H1 (cell line): ENCODE measurements around the gene FAM227B. TPM values are rescaled to one million over a fixed set of nuclear protein-coding genes. Genes with fewer than 3 reads are reported as not detected.

Experiments
- CTCF ChIA-PET: fragments of 300-600 bp; sonication (Branson Sonifier 250); formaldehyde crosslinking; loops from one replicate; lab custom pipeline; 2021; ENCODE audit not compliant: partially characterized antibody; lab: Charles Lee
- POLR2A ChIA-PET: fragments of 300-600 bp; sonication (Branson Sonifier 250); formaldehyde crosslinking; loops from one replicate; lab custom pipeline; 2021; ENCODE audit warnings: inconsistent platforms; ENCODE audit not compliant: partially characterized antibody; lab: Charles Lee
- DNase-seq, 2 experiments: peaks; one replicate each; pipeline versions ENCODE4 v3.0.0 to v3.0.0-alpha.2; 2010 to 2022; ENCODE audit warnings: low spot score in 2 of 2, low read depth in 1 of 2, mixed read lengths in 1 of 2
- FAIRE-seq: peaks from 2 replicates; lab custom pipeline; 2011; peaks lifted over from hg19 to GRCh38; lab: Jason Lieb, UNC
- H2AFZ ChIP-seq: 2 replicates; pipeline ENCODE4 v1.8.1; 2012; ENCODE audit warnings: low read length, inconsistent platforms
- H2AK5ac ChIP-seq: 2 replicates; pipeline ENCODE4 v1.6.1; 2013; ENCODE audit warnings: low read depth, low read length
- H2BK120ac ChIP-seq: replicated peaks from 2 replicates; pipeline ENCODE3; 2013; ENCODE audit warnings: low read depth, low read length, inconsistent platforms
- H2BK12ac ChIP-seq: 2 replicates; pipeline ENCODE4 v1.6.1; 2013; ENCODE audit warnings: low read depth, low read length
- H2BK15ac ChIP-seq: 2 replicates; pipeline ENCODE4 v1.6.1; 2013; ENCODE audit warnings: low read length
- H2BK20ac ChIP-seq: 2 replicates; pipeline ENCODE4 v1.6.1; 2013; ENCODE audit warnings: low read length
- H2BK5ac ChIP-seq: 2 replicates; pipeline ENCODE4 v1.6.1; 2013; ENCODE audit warnings: low read depth, low read length
- H3K14ac ChIP-seq: 2 replicates; pipeline ENCODE4 v1.6.1; 2013; ENCODE audit warnings: inconsistent platforms; ENCODE audit not compliant: insufficient read length
- H3K18ac ChIP-seq: 2 replicates; pipeline ENCODE4 v1.6.1; 2013; ENCODE audit warnings: low read length; ENCODE audit errors: extremely low read depth
- H3K23ac ChIP-seq: 2 replicates; pipeline ENCODE4 v1.6.1; 2013; ENCODE audit warnings: inconsistent platforms; ENCODE audit not compliant: insufficient read length
- H3K23me2 ChIP-seq: 2 replicates; pipeline ENCODE4 v1.6.1; 2013; ENCODE audit warnings: low read depth, low read length
- H3K27ac ChIP-seq: 2 replicates; pipeline ENCODE4 v1.6.1; 2011; ENCODE audit warnings: low read depth, low read length, inconsistent platforms
- H3K27me3 ChIP-seq, 4 experiments: replicated peaks in 1 of 4; 1 replicate in 1 of 4; 2 replicates in 3 of 4; pipeline versions ENCODE4 v1.6.1 to v1.8.1; 2011 to 2013; ENCODE audit warnings: low read length in 3 of 4, mild to moderate bottlenecking in 3 of 4, inconsistent platforms in 2 of 4, mixed read lengths in 2 of 4, moderate library complexity in 1 of 4; ENCODE audit not compliant: control insufficient read depth in 3 of 4, insufficient read depth in 3 of 4; ENCODE audit errors: extremely low read depth in 1 of 4
- H3K36me3 ChIP-seq, 4 experiments: 2 replicates each; pipeline versions ENCODE4 v1.6.1 to v1.8.1; 2011 to 2013; ENCODE audit warnings: mild to moderate bottlenecking in 4 of 4, low read length in 3 of 4, moderate library complexity in 2 of 4, control low read depth in 1 of 4, inconsistent platforms in 1 of 4; ENCODE audit not compliant: insufficient read depth in 4 of 4, control insufficient read depth in 2 of 4
- H3K4ac ChIP-seq: replicated peaks from 2 replicates; pipeline ENCODE3; 2013; ENCODE audit warnings: low read length, low read depth, mixed read lengths, inconsistent platforms; ENCODE audit not compliant: insufficient read length
- H3K4me1 ChIP-seq, 4 experiments: replicated peaks in 1 of 4; 1 replicate in 1 of 4; 2 replicates in 3 of 4; pipeline versions ENCODE4 v1.6.1 to v1.8.1; 2011 to 2013; ENCODE audit warnings: low read length in 3 of 4, inconsistent platforms in 2 of 4, mixed read lengths in 1 of 4; ENCODE audit not compliant: insufficient read depth in 4 of 4, control insufficient read depth in 3 of 4
- H3K4me2 ChIP-seq, 2 experiments: 2 replicates each; pipeline versions ENCODE4 v1.6.1 to v1.8.1; 2011 to 2013; ENCODE audit warnings: low read depth in 2 of 2, low read length in 2 of 2, control low read depth in 1 of 2, inconsistent platforms in 1 of 2, mild to moderate bottlenecking in 1 of 2; ENCODE audit not compliant: insufficient read depth in 1 of 2
- H3K4me3 ChIP-seq, 4 experiments: fragments of 200-600, 300-600 bp in 1 of 4; sonication (generic), shearing (Covaris generic), sonication (Bioruptor Twin) in 1 of 4; 2 replicates each; pipeline versions ENCODE4 v1.5.1 to v1.8.1; 2011 to 2016; ENCODE audit warnings: low read length in 4 of 4, low read depth in 3 of 4, control low read depth in 2 of 4, inconsistent platforms in 2 of 4, mild to moderate bottlenecking in 2 of 4, mixed read lengths in 1 of 4, moderate library complexity in 1 of 4; ENCODE audit not compliant: insufficient read depth in 2 of 4; ENCODE audit errors: extremely low read depth in 1 of 4
- H3K56ac ChIP-seq: replicated peaks from 2 replicates; pipeline ENCODE3; 2013; ENCODE audit warnings: low read depth, mild to moderate bottlenecking, mixed read lengths, low read length, inconsistent platforms; ENCODE audit not compliant: insufficient read length
- H3K79me1 ChIP-seq: 2 replicates; pipeline ENCODE4 v1.6.1; 2013; ENCODE audit warnings: low read depth, low read length, control low read depth
- H3K79me2 ChIP-seq, 2 experiments: 2 replicates each; pipeline versions ENCODE4 v1.6.1 to v1.8.1; 2012 to 2013; ENCODE audit warnings: low read length in 2 of 2, mild to moderate bottlenecking in 2 of 2, inconsistent platforms in 1 of 2; ENCODE audit not compliant: insufficient read depth in 2 of 2, control insufficient read depth in 1 of 2
- H3K9ac ChIP-seq, 4 experiments: replicated peaks in 1 of 4; 1 replicate in 1 of 4; 2 replicates in 3 of 4; pipeline versions ENCODE4 v1.6.1 to v1.8.1; 2011 to 2013; ENCODE audit warnings: low read depth in 3 of 4, low read length in 3 of 4, control low read depth in 2 of 4, mild to moderate bottlenecking in 2 of 4, moderate library complexity in 2 of 4, inconsistent platforms in 1 of 4; ENCODE audit errors: extremely low read depth in 1 of 4
- H3K9me3 ChIP-seq, 2 experiments: 2 replicates each; pipeline versions ENCODE4 v1.6.1 to v1.8.1; 2012 to 2013; ENCODE audit warnings: mild to moderate bottlenecking in 2 of 2, moderate library complexity in 2 of 2, control low read depth in 1 of 2, inconsistent platforms in 1 of 2, low read depth in 1 of 2, low read length in 1 of 2, mixed read lengths in 1 of 2; ENCODE audit not compliant: insufficient read depth in 2 of 2
- H4K20me1 ChIP-seq, 2 experiments: replicated peaks in 1 of 2; 2 replicates each; pipeline versions ENCODE3 to v1.8.1; 2011 to 2013; ENCODE audit warnings: inconsistent platforms in 2 of 2, low read length in 2 of 2, mild to moderate bottlenecking in 1 of 2; ENCODE audit not compliant: insufficient read depth in 2 of 2, control insufficient read depth in 1 of 2
- H4K5ac ChIP-seq: 2 replicates; pipeline ENCODE4 v1.6.1; 2013; ENCODE audit warnings: low read length, low read depth, mixed read lengths, inconsistent platforms; ENCODE audit not compliant: insufficient read length
- H4K8ac ChIP-seq: 2 replicates; pipeline ENCODE4 v1.8.0; 2013; ENCODE audit warnings: mild to moderate bottlenecking, moderate library complexity, low read length, inconsistent platforms; ENCODE audit not compliant: insufficient read depth; ENCODE audit errors: extremely low read depth
- H4K91ac ChIP-seq: replicated peaks from 2 replicates; pipeline ENCODE3; 2013; ENCODE audit warnings: low read length, mixed read lengths, inconsistent platforms; ENCODE audit not compliant: insufficient read length
- BCL11A ChIP-seq, 2 experiments: IDR thresholded peaks; one replicate each; pipeline ENCODE4 v1.6.1; 2011; ENCODE audit warnings: low read depth in 2 of 2, low read length in 2 of 2, mild to moderate bottlenecking in 2 of 2
- CEBPB ChIP-seq: IDR thresholded peaks from 2 replicates; pipeline ENCODE4 v1.6.1; 2012; ENCODE audit warnings: low read depth, low read length
- CHD2 ChIP-seq: IDR thresholded peaks from 2 replicates; pipeline ENCODE4 v1.6.1; 2012; ENCODE audit warnings: low read length, improper control_type of control experiment
- KDM1A ChIP-seq: fragments of 200-600, 300-600 bp; sonication (generic); IDR thresholded peaks from 2 replicates; pipeline ENCODE4 v1.7.1; 2016; ENCODE audit warnings: mild to moderate bottlenecking, low read length, borderline replicate concordance
- KDM4A ChIP-seq: IDR thresholded peaks from one replicate; pipeline ENCODE4 v1.7.1; 2012; ENCODE audit warnings: low read depth, mild to moderate bottlenecking, moderate library complexity, low read length, inconsistent platforms; ENCODE audit not compliant: severe bottlenecking
- KDM5A ChIP-seq: fragments of 200-600 bp; IDR thresholded peaks from 2 replicates; pipeline ENCODE4 v1.7.1; 2012; ENCODE audit warnings: mild to moderate bottlenecking, low read length, inconsistent platforms, mixed read lengths
- SP1 ChIP-seq: IDR thresholded peaks from 2 replicates; pipeline ENCODE4 v1.6.1; 2011; ENCODE audit warnings: low read depth, low read length
- TAF1 ChIP-seq: IDR thresholded peaks from 2 replicates; pipeline ENCODE4 v1.6.1; 2011; ENCODE audit warnings: mild to moderate bottlenecking, low read depth, low read length
- TAF7 ChIP-seq: optimal IDR thresholded peaks from 2 replicates; pipeline ENCODE3; 2011; ENCODE audit warnings: low read depth, mild to moderate bottlenecking, inconsistent platforms, low read length, moderate library complexity, borderline replicate concordance
- TCF12 ChIP-seq: IDR thresholded peaks from 2 replicates; pipeline ENCODE4 v1.6.1; 2011; ENCODE audit warnings: low read depth, mild to moderate bottlenecking, low read length
- TEAD4 ChIP-seq: IDR thresholded peaks from 2 replicates; pipeline ENCODE4 v1.6.1; 2012; ENCODE audit warnings: low read depth, low read length, inconsistent platforms, mixed read lengths
- ZNF274 ChIP-seq: IDR thresholded peaks from 2 replicates; pipeline ENCODE4 v1.7.0; 2012; ENCODE audit warnings: low read length, borderline replicate concordance; ENCODE audit errors: extremely low read depth
- polyA plus RNA-seq, 7 experiments: library from polyadenylated mRNA; depleted of rRNA in 3 of 7; stranded (reverse) in 5 of 7; unstranded in 2 of 7; fragments of >200 nt in 5 of 7; fragments of 200-250 nt in 2 of 7; gene quantifications; 1 replicate in 5 of 7; 2 replicates in 1 of 7; 4 replicates in 1 of 7; pipeline versions ENCODE4 v1.2.1 to v1.2.3, GENCODE V29; 2011 to 2013; ENCODE audit warnings: missing spikeins in 2 of 7, mixed read lengths in 2 of 7
- total RNA-seq: library from RNA; stranded (reverse); fragmentation: NEBNext Ultra II Directional; extraction: Animal tissue kit (Norgen Biotek cat#: 25700); gene quantifications from 2 replicates; pipeline ENCODE4 v1.2.1, GENCODE V29; 2021
- TF ChIP-seq, protein P1 (sequence below): IDR thresholded peaks from 2 replicates; pipeline ENCODE4 v1.6.1; 2012; ENCODE audit warnings: inconsistent platforms

The FAM227B gene
- total and polyA plus RNA-seq, 2 of the 8 experiments (the other 6 are each of a cell fraction or from before 2014, with no cell fraction given) = 4.0 to 6.5 TPM

DNA sequence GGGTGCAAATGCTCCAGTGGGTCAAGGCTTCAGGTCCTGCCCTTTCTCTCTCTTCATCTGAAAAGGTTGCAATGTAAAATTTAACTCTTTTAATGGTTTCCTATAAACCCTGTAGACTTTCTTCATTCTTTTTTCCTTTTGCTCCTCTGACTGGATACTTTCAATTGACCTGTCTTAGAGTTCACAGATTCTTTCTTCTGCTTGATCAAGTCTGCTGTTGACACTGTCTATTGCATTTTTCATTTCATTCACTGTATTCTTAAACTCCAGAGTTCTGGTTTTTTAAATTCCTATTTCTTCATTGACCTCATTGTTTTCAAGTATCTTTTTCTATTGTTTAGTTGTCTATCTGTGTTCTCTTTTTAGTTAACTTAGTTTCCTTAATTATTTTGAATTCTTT lies 82.1 kb downstream of the FAM227B start:
- no peak for FAIRE-seq
- H3K4ac ChIP-seq = no peak overlapping the region
- CTCF ChIA-PET = interaction anchor here (0.9 kb wide), 1 partner anchor 41 kb away, joined by 4 read pairs; no protein-coding TSS in a partner anchor
- no peak overlapping the region for H3K18ac ChIP-seq
- no peak overlapping the region for H3K9ac ChIP-seq
- no peaks in the 10 kb centered on the region for H3K36me3 ChIP-seq
- no peaks in the 10 kb centered on the region for H3K79me1 ChIP-seq
- no peaks in the 10 kb centered on the region for H3K9me3 ChIP-seq
- H3K27me3 ChIP-seq = no peaks in the 10 kb centered on the region
- POLR2A ChIA-PET = no interaction called here
- H3K4me1 ChIP-seq = no peaks in the 10 kb centered on the region
- H2BK20ac ChIP-seq = no peak overlapping the region
- TF ChIP-seq BCL11A (IDR thresholded peaks at IDR 0.05; ENCODE audit: low read depth in 2 of 2, low read length in 2 of 2) (no peak), TAF1 (no peak), KDM1A (no peak), CHD2 (no peak), TCF12 (no peak), TEAD4 (no peak), KDM4A (no peak), KDM5A (no peak), TAF7 (no peak), CEBPB (no peak), ZNF274 (no peak), SP1 (no peak)
- TF ChIP-seq, protein P1, sequence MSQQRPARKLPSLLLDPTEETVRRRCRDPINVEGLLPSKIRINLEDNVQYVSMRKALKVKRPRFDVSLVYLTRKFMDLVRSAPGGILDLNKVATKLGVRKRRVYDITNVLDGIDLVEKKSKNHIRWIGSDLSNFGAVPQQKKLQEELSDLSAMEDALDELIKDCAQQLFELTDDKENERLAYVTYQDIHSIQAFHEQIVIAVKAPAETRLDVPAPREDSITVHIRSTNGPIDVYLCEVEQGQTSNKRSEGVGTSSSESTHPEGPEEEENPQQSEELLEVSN = no peak
- TF ChIP-seq, all 59 proteins: peak for 0
- Histone ChIP-seq H4K8ac (no peak overlapping the region), H2BK12ac (no peak overlapping the region), H2BK15ac (no peak overlapping the region), H3K23me2 (no peaks in the 10 kb centered on the region), H4K91ac (no peak overlapping the region), H3K23ac (no peak overlapping the region), H2BK5ac (no peak overlapping the region), H3K4me3 (no peak overlapping the region), H3K27ac (no peak overlapping the region), H3K56ac (no peak overlapping the region), H2AFZ (no peak overlapping the region), H3K4me2 (no peak overlapping the region), H2BK120ac (no peak overlapping the region), H3K14ac (no peak overlapping the region), H3K79me2 (no peaks in the 10 kb centered on the region), H4K5ac (no peak overlapping the region), H4K20me1 (no peaks in the 10 kb centered on the region), H2AK5ac (no peak overlapping the region)
- DNase-seq = no peak
